Glomerular visceral epithelial cell (primary cell): ENCODE data around the gene CREB3L4.
"Not testable (repeated sequence)": the region's sequence is repeated elsewhere in the genome, so short reads cannot be mapped to it uniquely, and the experiment has no call there.

ENCODE experiments used
- DNase-seq: peaks from one replicate; pipeline ENCODE4 v3.0.0-alpha.2; 2016; ENCODE audit errors: extremely low spot score

CREB3L4 gene

GRCh38 chr1:153985941-153986761, 18.4 kb downstream of the CREB3L4 start, which contains the start of gene RAB13:
Gene RAB13 (minus strand): TSS chr1:153986339. CDS start chr1:153986236, 103 bp downstream.
- DNase-seq = peak; percentile 93

- DNase-seq = no peak
Observed at GRCh38 chr1:153987621-153988020, 19.9 kb downstream of the CREB3L4 start.

GRCh38 chr1:153990468-153991150, 22.9 kb downstream of the CREB3L4 start, which contains the start of gene RPS27:
Gene RPS27 (plus strand): TSS chr1:153990762. CDS start chr1:153990797, 35 bp downstream.
- DNase-seq = peak; percentile 97

GRCh38 chr1:153991151-153991630, 23.5 kb downstream of the CREB3L4 start:
- DNase-seq = no peak

- no peak for DNase-seq
Observed at GRCh38 chr1:153991806-153992205, 24.1 kb downstream of the CREB3L4 start.

- no peak for DNase-seq
Observed at GRCh38 chr1:153995202-153995601, 27.5 kb downstream of the CREB3L4 start.

GRCh38 chr1:153995640-153996039, 27.9 kb downstream of the CREB3L4 start:
- no peak for DNase-seq

- not testable (repeated sequence) for DNase-seq
Observed at GRCh38 chr1:153996882-153997281, 29.2 kb downstream of the CREB3L4 start.

GRCh38 chr1:154000420-154000819, 32.7 kb downstream of the CREB3L4 start:
- DNase-seq = no peak

- DNase-seq = no peak
Observed at GRCh38 chr1:154006136-154006535, 38.4 kb downstream of the CREB3L4 start.

GRCh38 chr1:154012129-154012528, 44.4 kb downstream of the CREB3L4 start:
- DNase-seq = no peak

- not testable (repeated sequence) for DNase-seq
Observed at GRCh38 chr1:154012543-154012942, 44.8 kb downstream of the CREB3L4 start.

- no peak for DNase-seq
Observed at GRCh38 chr1:154014154-154014907, 46.6 kb downstream of the CREB3L4 start.

- no peak for DNase-seq
Observed at GRCh38 chr1:154019269-154019668, 51.6 kb downstream of the CREB3L4 start.

- DNase-seq = no peak
Observed at GRCh38 chr1:154019940-154020339, 52.2 kb downstream of the CREB3L4 start.
